ENCODE results near the gene SHISA9. TPM values are rescaled to one million over a fixed set of nuclear protein-coding genes. Genes with fewer than 3 reads are reported as not detected.

Gene SHISA9
- total RNA-seq, 1 experiment from 2014 or later: not detected

GRCh38 chr16:13231365-13231764 lies 330.0 kb downstream of the SHISA9 start:
- Histone ChIP-seq H3K9me3 (ENCODE audit: low read length) (no peaks in the 10 kb centered on the region), H3K79me2 (ENCODE audit: low read length) (no peaks in the 10 kb centered on the region), H3K9me2 (replicated peaks; ENCODE audit: low read length) (no peaks in the 10 kb centered on the region), H3K4me3 (ENCODE audit: low read length) (no peak overlapping the region), H3K27ac (ENCODE audit: low read length) (no peak overlapping the region), H2AFZ (ENCODE audit: low read length) (no peak overlapping the region), H3K27me3 (ENCODE audit: low read length) (no peaks in the 10 kb centered on the region), H3K9ac (ENCODE audit: low read length) (no peak overlapping the region), H3K4me1 (ENCODE audit: insufficient read depth, low read length) (no peaks in the 10 kb centered on the region), H3F3A (ENCODE audit: low read length, unreplicated experiment) (no peaks in the 10 kb centered on the region), H3K4me2 (ENCODE audit: low read length) (no peak overlapping the region), H4K20me1 (ENCODE audit: low read length) (no peaks in the 10 kb centered on the region), H3K36me3 (ENCODE audit: low read depth, low read length) (no peaks in the 10 kb centered on the region)
- CTCF ChIA-PET: no interaction called here
- TF ChIP-seq CTCF (conservative IDR thresholded peaks at IDR 0.05; ENCODE audit: low read depth, low read length) (no peak), EZH2 (IDR thresholded peaks at IDR 0.05; ENCODE audit: low read length, unreplicated experiment) (no peak), EZH2phosphoT487 (IDR thresholded peaks at IDR 0.05; ENCODE audit: borderline replicate concordance, low read length) (no peak)
- DNase-seq (no peak), ATAC-seq (no peak)
- BruUV-seq (replicated peaks): no TSS peak
- intact Hi-C loops (cut with micrococcal nuclease): no loop called here
- POLR2A ChIA-PET (ENCODE audit: unreplicated experiment): no interaction called here

- H2AFZ ChIP-seq (ENCODE audit: low read length): no peak overlapping the region
- no peaks in the 10 kb centered on the region for H3K27me3 ChIP-seq (ENCODE audit: low read length)
- no peak overlapping the region for H3K4me2 ChIP-seq (ENCODE audit: low read length)
- no peaks in the 10 kb centered on the region for H4K20me1 ChIP-seq (ENCODE audit: low read length)
- ChIA-PET CTCF (no interaction called here), POLR2A (ENCODE audit: unreplicated experiment) (no interaction called here)
- BruUV-seq (replicated peaks): no TSS peak
- TF ChIP-seq CTCF (conservative IDR thresholded peaks at IDR 0.05; ENCODE audit: low read depth, low read length) (no peak), EZH2 (IDR thresholded peaks at IDR 0.05; ENCODE audit: low read length, unreplicated experiment) (no peak), EZH2phosphoT487 (IDR thresholded peaks at IDR 0.05; ENCODE audit: borderline replicate concordance, low read length) (no peak)
- no peaks in the 10 kb centered on the region for H3K4me1 ChIP-seq (ENCODE audit: insufficient read depth, low read length)
- DNase-seq (no peak), ATAC-seq (no peak)
- H3K79me2 ChIP-seq (ENCODE audit: low read length): no peaks in the 10 kb centered on the region
- H3F3A ChIP-seq (ENCODE audit: low read length, unreplicated experiment): no peaks in the 10 kb centered on the region
- H3K9me3 ChIP-seq (ENCODE audit: low read length): no peaks in the 10 kb centered on the region
- H3K36me3 ChIP-seq (ENCODE audit: low read depth, low read length): no peaks in the 10 kb centered on the region
- no peak overlapping the region for H3K27ac ChIP-seq (ENCODE audit: low read length)
- intact Hi-C loops (cut with micrococcal nuclease): no loop called here
- H3K9ac ChIP-seq (ENCODE audit: low read length): no peak overlapping the region
- H3K9me2 ChIP-seq (replicated peaks; ENCODE audit: low read length): no peaks in the 10 kb centered on the region
- no peak overlapping the region for H3K4me3 ChIP-seq (ENCODE audit: low read length)
These were observed 333.6 kb downstream of the SHISA9 start for GRCh38 chr16:13234999-13235398.

GRCh38 chr16:13236308-13236707 lies 334.9 kb downstream of the SHISA9 start:
- BruUV-seq (replicated peaks): no TSS peak

More at GRCh38 chr16:13236308-13236707, 334.9 kb downstream of the SHISA9 start:
- ChIA-PET POLR2A (ENCODE audit: unreplicated experiment) (no interaction called here), CTCF (no interaction called here)
- Histone ChIP-seq H3K79me2 (ENCODE audit: low read length) (no peaks in the 10 kb centered on the region), H4K20me1 (ENCODE audit: low read length) (no peaks in the 10 kb centered on the region), H3F3A (ENCODE audit: low read length, unreplicated experiment) (no peaks in the 10 kb centered on the region), H3K36me3 (ENCODE audit: low read depth, low read length) (no peaks in the 10 kb centered on the region), H2AFZ (ENCODE audit: low read length) (no peak overlapping the region), H3K4me1 (ENCODE audit: insufficient read depth, low read length) (no peaks in the 10 kb centered on the region), H3K4me2 (ENCODE audit: low read length) (no peak overlapping the region), H3K9me2 (replicated peaks; ENCODE audit: low read length) (no peaks in the 10 kb centered on the region), H3K27me3 (ENCODE audit: low read length) (no peaks in the 10 kb centered on the region), H3K27ac (ENCODE audit: low read length) (no peak overlapping the region), H3K9ac (ENCODE audit: low read length) (no peak overlapping the region), H3K4me3 (ENCODE audit: low read length) (no peak overlapping the region), H3K9me3 (ENCODE audit: low read length) (no peaks in the 10 kb centered on the region)
- ATAC-seq: no peak
- no peak for DNase-seq
- TF ChIP-seq EZH2 (IDR thresholded peaks at IDR 0.05; ENCODE audit: low read length, unreplicated experiment): no peak
- intact Hi-C loops (cut with micrococcal nuclease): no loop called here
